ENCODE data around the gene VPS39.

DNA sequence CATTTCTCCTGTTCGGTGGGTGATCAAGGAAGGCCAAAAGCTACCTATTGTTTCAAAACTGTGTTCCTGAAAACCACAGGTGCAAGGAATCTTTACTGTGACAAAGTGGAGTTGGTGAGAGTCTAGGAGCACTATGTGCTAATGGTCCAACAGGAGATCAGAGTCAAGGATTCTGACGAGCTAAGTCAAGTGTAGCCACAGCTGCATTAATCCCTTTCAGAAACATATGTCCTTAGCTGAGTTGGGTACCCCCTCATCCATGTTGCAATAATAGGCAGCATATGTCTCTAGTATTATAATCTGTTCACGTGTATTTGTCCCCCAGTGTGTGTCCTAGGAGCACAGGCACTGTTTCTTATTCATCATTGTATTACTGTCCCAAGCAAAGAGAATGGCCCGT lies 1.7 kb downstream of the VPS39 start:
- TF ChIP-seq, protein P1, sequence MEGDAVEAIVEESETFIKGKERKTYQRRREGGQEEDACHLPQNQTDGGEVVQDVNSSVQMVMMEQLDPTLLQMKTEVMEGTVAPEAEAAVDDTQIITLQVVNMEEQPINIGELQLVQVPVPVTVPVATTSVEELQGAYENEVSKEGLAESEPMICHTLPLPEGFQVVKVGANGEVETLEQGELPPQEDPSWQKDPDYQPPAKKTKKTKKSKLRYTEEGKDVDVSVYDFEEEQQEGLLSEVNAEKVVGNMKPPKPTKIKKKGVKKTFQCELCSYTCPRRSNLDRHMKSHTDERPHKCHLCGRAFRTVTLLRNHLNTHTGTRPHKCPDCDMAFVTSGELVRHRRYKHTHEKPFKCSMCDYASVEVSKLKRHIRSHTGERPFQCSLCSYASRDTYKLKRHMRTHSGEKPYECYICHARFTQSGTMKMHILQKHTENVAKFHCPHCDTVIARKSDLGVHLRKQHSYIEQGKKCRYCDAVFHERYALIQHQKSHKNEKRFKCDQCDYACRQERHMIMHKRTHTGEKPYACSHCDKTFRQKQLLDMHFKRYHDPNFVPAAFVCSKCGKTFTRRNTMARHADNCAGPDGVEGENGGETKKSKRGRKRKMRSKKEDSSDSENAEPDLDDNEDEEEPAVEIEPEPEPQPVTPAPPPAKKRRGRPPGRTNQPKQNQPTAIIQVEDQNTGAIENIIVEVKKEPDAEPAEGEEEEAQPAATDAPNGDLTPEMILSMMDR (IDR thresholded peaks at IDR 0.05; ENCODE audit: low read depth, low read length, poor library complexity, severe bottlenecking) = no peak
- TF ChIP-seq EZH2phosphoT487 (IDR thresholded peaks at IDR 0.05; ENCODE audit: borderline replicate concordance, low read length) = no peak
